Ascending aorta (tissue), 2 donors: Measurements from ENCODE around the gene ATOH8. TPM values are rescaled to one million over a fixed set of nuclear protein-coding genes. Genes with fewer than 3 reads are reported as not detected.

Source experiments
- DNase-seq, 2 donors: peaks; one replicate each; pipeline ENCODE4 v3.0.0-alpha.2; 2019; ENCODE audit warnings: low spot score in 2 of 2
- H3K27ac ChIP-seq, 2 donors: fragments of 200-600 bp; sonication (generic); one replicate each; pipeline ENCODE4 v1.5.1; 2016 to 2017; ENCODE audit warnings: mild to moderate bottlenecking in 1 of 2
- H3K27me3 ChIP-seq: fragments of 200-600 bp; sonication (generic); one replicate; pipeline ENCODE4 v1.5.1; 2017
- H3K36me3 ChIP-seq, 2 donors: fragments of 200-600 bp; sonication (generic); one replicate each; pipeline ENCODE4 v1.5.1; 2016
- H3K4me1 ChIP-seq, 2 donors: fragments of 200-600 bp; sonication (generic); one replicate each; pipeline ENCODE4 v1.5.1; 2016 to 2017; ENCODE audit warnings: mild to moderate bottlenecking in 1 of 2
- H3K4me3 ChIP-seq, 2 donors: fragments of 200-600 bp; sonication (generic); one replicate each; pipeline ENCODE4 v1.5.1; 2016 to 2017; ENCODE audit warnings: mild to moderate bottlenecking in 1 of 2
- H3K9me3 ChIP-seq, 2 donors: fragments of 200-600 bp; sonication (generic); one replicate each; pipeline ENCODE4 v1.5.1; 2016
- CTCF ChIP-seq, 3 experiments: fragments of 200-600 bp in 2 of 3; fragments of 450-650 bp in 1 of 3; sonication (generic) in 2 of 3; IDR thresholded peaks; one replicate each; pipeline ENCODE4 v1.5.1; 2016 to 2019; ENCODE audit warnings: antibody characterized with exemption in 3 of 3, mild to moderate bottlenecking in 1 of 3, moderate library complexity in 1 of 3
- intact Hi-C: fragments of 100-400 bp; cut with DNase I; formaldehyde crosslinking; loops from one replicate; pipeline ENCODE4 v1.15.1; 2023
- total RNA-seq: library from RNA; depleted of rRNA; stranded (reverse); fragments of >200 nt; gene quantifications from one replicate; pipeline ENCODE4 v1.1.0, GENCODE V29; 2016

The ATOH8 gene
- total RNA-seq, 1 donor from 2014 or later: 239 TPM

GRCh38 chr2:85720533-85720932, 33.3 kb upstream of the ATOH8 start:
- intact Hi-C loops: no loop called here
- no peak for TF ChIP-seq CTCF (IDR thresholded peaks at IDR 0.05)

GRCh38 chr2:85721641-85722040, 32.1 kb upstream of the ATOH8 start:
- Histone ChIP-seq H3K36me3 (no peaks in the 10 kb centered on the region), H3K27me3 (no peaks in the 10 kb centered on the region), H3K4me1 (no peaks in the 10 kb centered on the region), H3K9me3 (no peaks in the 10 kb centered on the region), H3K27ac (no peak overlapping the region), H3K4me3 (no peak overlapping the region)
- intact Hi-C loops: no loop called here
- no peak for DNase-seq
- no peak for TF ChIP-seq CTCF (IDR thresholded peaks at IDR 0.05)

More at GRCh38 chr2:85720533-85720932, 33.3 kb upstream of the ATOH8 start:
- DNase-seq: no peak
- Histone ChIP-seq H3K9me3 (no peaks in the 10 kb centered on the region), H3K4me1 (no peaks in the 10 kb centered on the region), H3K27me3 (no peaks in the 10 kb centered on the region), H3K36me3 (no peaks in the 10 kb centered on the region), H3K4me3 (no peak overlapping the region), H3K27ac (no peak overlapping the region)

- Histone ChIP-seq H3K9me3 (no peaks in the 10 kb centered on the region), H3K27ac (no peak overlapping the region), H3K4me3 (no peak overlapping the region), H3K36me3 (no peaks in the 10 kb centered on the region), H3K27me3 (no peaks in the 10 kb centered on the region), H3K4me1 (no peaks in the 10 kb centered on the region)
- no peak for TF ChIP-seq CTCF (IDR thresholded peaks at IDR 0.05)
- no peak for DNase-seq
- intact Hi-C loops: no loop called here
Observed at GRCh38 chr2:85722519-85722918, 31.3 kb upstream of the ATOH8 start.

- no peak for DNase-seq
- H3K36me3 ChIP-seq: no peaks in the 10 kb centered on the region
- no peak for TF ChIP-seq CTCF (IDR thresholded peaks at IDR 0.05)
- no peaks in the 10 kb centered on the region for H3K27me3 ChIP-seq
- H3K27ac ChIP-seq: no peak overlapping the region
- no peak overlapping the region for H3K4me3 ChIP-seq
- H3K9me3 ChIP-seq: no peaks in the 10 kb centered on the region
- intact Hi-C loops: no loop called here
- H3K4me1 ChIP-seq: peaks cover 0 to 5% of the 10 kb centered on the region in 2 donors
Observed at GRCh38 chr2:85723707-85724360, 30.0 kb upstream of the ATOH8 start.

GRCh38 chr2:85724731-85725181, 29.0 kb upstream of the ATOH8 start:
- intact Hi-C loops: loop anchor here (5.0 kb wide), 2 partner anchors 163 to 348 kb away; partner anchors contain the start of gene ST3GAL5
- no peak overlapping the region for H3K4me3 ChIP-seq

More at GRCh38 chr2:85724731-85725181, 29.0 kb upstream of the ATOH8 start:
- Histone ChIP-seq H3K36me3 (no peaks in the 10 kb centered on the region), H3K4me1 (peaks cover 0 to 11% of the 10 kb centered on the region in 2 donors), H3K27me3 (no peaks in the 10 kb centered on the region), H3K27ac (no peak overlapping the region), H3K9me3 (no peaks in the 10 kb centered on the region)
- no peak for DNase-seq
- TF ChIP-seq CTCF (IDR thresholded peaks at IDR 0.05): no peak
